ENCODE data around the gene ATF7.
"Not testable (repeated sequence)": the region's sequence is repeated elsewhere in the genome, so short reads cannot be mapped to it uniquely, and the experiment has no call there.

ATF7 gene

DNA sequence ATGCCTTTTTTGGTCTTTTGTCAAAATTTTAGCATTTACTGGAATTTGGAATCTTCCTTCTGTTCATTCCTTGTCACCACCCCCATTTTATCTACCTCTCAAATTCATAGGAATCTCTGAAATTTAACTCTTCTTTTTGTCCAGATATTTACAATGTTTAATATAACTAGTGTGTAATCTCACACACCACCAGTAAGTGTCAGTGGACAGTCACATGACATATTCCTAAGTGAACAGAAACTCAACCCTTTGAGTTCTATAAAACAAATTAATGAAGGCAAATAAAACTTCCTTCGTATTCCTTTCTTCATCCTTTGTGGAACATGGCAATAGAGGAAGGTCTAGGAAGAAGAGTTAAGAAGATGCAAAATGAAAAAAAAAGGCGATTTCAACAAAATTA, 26.6 kb downstream of the ATF7 start:
- in situ Hi-C loops (cut with MboI; ENCODE audit: low sequenced_read_pairs): no loop called here

DNA sequence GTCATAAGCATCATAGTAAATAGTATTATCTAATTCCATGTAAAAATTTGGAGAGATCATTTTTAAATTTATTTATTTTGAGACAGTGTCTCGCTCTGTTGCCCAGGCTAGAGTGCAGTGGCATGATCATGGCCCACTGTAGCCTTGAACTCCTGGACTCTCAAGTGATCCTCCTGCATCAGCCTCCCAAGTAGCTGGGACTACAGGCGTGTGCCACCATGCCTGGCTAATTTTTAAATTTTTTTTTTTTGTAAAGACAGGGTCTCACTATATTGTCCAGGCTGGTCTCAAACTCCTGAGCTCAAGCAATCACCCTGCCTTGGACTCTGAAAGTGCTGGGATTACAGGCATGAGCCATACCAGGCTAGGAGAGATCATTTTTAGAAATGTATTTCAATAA, 27.2 kb downstream of the ATF7 start:
- in situ Hi-C loops (cut with MboI; ENCODE audit: low sequenced_read_pairs): not testable (repeated sequence)

DNA sequence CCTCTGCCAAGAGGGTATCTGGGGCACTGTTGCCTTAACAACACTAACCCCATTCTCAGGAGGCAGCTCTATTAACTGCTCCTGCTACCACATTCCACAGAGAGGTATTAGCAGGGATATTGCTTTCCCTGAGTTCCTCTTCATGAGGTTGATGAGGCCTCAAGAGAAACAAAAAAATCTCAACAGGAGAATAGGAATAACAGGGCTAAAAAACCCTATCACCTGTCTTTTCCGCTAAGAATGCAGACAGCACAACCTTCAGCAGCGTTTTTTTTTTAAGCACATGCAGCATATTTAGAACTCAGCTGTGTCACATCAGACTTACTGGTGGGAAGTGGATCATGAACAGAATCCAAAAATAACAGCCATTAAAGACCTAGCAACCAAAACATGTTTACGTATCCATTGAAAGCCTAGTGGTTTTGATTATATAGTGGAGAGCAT, 29.2 kb downstream of the ATF7 start:
- in situ Hi-C loops (cut with MboI; ENCODE audit: low sequenced_read_pairs): no loop called here

DNA sequence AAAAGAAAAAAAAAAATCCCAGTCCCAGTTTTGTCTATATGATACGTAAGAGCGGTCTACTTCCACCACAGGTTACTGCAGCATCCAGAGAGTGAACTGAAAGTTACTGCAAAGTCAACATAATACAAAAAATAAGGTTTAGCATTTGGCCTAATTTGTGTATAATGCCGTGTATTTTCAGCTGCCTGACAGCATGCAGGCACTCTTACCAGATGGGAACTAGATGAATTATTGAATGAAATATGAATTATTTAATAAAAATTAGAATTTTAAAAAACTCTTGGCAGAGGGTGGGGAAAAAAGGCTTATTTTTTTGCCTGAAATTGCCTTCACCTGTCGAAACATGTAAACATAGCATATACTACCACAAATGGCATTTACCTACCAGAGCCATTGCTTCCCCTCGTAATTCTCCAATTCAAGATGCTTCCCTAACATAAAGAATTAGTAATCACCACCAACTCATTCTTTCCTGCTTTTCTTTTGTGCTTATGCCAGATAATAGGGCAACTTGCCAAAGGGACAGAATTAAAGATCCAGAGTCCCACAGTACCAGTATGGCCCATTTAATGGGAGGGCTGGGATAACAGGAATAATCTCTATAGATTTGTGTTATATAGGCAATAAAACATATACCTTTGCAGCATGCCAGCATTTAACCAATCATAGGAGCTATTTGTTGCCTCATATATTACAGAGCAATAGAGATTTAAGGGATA, 31.1 kb downstream of the ATF7 start:
- in situ Hi-C loops (cut with MboI; ENCODE audit: low sequenced_read_pairs): no loop called here

DNA sequence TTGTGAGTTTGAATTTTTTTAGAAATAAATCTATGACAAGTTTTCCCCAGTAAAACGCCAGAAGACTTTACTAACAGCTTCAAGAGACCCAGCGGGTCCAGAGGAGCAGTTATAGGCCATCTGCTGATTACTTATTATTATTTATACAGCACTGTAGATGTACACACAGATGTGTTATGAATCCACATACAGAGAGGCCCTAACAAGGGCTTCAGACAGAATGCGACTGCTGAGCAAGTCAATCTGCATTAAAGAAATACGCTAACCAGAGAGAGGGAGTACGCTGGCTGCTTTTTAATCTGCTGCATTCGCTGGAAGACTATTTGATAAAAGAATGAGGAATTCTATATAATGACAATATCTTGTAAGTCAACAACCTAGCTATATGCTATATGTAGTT, 32.5 kb downstream of the ATF7 start:
- in situ Hi-C loops (cut with MboI; ENCODE audit: low sequenced_read_pairs): no loop called here

DNA sequence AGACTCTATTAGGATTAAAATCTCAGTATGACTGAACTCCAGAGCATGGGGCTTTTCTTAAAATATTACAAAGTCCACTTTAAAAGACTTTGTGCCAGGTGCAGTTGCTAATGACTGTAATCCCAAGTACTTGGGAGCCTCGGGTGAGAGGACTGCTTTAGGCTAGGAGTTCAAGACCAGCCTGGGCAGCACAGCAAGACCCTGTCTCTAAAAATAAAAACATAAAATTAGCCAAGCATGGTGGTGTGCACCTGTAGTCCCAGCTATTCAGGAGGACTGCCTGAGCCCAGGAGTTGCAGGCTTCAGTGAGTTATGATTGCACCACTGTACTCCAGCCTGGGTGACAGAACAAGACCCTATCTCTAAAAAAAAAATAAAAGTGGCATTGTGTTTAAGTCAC, 33.2 kb downstream of the ATF7 start:
- in situ Hi-C loops (cut with MboI; ENCODE audit: low sequenced_read_pairs): no loop called here

DNA sequence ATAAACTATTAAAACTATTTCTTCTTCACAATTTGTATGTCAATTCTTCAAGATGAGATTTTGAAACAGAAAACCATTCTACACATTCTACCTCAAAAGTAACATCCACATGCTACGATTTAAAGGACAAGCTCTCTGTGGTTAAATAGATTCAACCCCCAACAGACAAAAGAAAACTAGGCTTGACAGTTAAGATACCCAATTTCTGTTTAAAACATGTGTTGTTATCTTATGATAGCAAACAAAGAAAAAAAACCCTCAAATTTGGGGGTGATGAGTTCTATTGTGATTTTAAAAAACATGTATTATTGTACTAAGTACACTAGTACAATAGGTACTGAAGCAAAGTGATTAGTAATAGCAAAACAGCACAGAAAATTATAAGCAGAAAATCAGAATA, 33.8 kb downstream of the ATF7 start:
- in situ Hi-C loops (cut with MboI; ENCODE audit: low sequenced_read_pairs): no loop called here

DNA sequence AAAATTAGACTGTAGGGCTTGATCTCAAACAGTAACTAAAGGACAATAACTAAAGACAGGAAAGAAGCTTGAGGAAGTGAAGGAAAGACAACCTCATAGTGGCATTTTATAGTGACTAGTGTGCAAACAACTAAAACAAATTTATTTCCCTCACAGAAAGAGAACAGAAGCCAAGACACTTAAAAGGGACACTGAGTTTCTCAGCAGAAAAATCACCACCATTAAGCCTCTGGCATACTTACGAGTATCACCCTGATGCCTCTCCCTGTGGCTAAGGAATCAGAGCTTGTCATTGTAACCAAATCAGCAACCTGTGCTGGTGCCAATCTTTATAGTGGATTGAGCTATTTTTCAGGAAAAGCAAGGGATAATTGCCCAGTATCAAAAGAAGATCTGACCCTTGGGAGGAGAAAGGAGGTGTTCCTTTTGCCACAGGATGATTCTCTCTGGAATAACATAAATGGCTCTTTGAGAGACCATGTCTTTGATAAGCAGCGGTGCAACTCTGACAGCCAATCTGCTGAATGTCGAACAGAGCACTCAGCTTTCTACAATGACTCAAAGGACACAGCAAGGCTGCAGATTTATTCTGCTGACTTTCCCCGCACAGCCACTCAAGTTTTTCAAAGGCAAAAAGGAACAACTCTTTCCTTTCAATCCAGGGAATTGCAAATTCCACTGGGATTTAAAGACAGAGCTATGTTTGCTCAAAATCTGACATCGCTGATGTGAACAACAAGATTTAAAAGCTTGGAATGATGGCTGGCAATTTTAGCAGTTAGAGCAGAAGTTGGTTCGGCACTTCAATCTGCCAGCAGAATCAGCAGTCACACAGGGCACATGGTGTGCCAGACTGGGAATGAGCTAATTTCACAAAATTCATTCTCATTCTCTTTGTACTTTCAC, 34.6 kb downstream of the ATF7 start:
- in situ Hi-C loops (cut with MboI; ENCODE audit: low sequenced_read_pairs): no loop called here

DNA sequence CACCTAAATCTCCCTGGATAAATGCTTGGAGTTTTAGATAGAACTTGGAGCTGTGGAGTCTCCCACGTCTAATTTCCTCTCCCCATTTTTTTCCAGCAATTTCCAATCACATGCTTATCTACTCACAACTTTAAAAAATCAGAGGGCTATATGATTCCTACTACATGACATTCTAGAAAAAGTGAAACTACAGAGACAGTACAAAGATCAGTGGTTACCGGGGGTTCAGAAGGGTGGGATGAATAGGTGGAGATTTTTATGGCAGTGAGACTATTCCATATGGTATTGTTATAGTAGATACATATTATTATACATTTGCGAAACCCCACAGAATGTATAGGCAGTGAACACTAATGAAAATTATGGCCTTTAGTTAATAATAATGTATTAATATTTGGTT, 35.5 kb downstream of the ATF7 start:
- in situ Hi-C loops (cut with MboI; ENCODE audit: low sequenced_read_pairs): no loop called here

DNA sequence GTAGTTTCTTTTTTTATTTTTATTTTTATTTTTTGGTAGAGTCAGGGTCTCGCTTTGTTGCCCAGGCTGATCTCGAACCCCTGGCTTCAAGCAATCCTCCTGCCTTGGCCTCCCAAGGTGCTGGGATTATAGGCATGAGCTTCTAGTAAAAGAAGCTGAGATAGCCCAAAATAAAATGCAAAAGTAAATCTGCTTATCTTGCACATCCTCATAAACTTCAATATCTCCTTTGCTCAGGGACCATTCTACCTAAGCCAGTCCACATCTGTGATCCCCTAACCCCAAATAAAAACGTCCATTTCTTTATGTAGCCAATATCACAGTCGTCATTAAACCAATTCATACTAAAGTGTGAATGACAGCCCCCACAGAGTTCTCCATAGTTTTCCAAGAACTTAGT, 36.3 kb downstream of the ATF7 start:
- in situ Hi-C loops (cut with MboI; ENCODE audit: low sequenced_read_pairs): no loop called here

DNA sequence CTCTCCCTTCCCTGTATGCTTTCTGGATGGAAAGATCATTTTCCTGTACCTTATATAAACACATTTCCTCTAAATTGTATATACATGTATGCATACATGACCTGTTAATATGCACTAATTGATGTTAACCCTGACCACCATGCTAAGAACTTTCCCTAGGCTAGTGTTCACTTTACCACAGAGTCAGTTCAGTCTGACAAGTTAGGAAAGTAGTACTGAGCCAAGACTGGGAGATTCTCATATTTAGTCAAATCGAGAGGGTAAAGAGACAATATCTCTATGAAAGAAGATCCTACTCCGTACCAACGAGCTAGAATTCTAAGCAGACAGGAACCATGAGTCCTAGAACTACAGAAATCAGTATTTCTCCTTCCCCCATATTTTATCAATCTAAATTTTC, 36.8 kb downstream of the ATF7 start:
- in situ Hi-C loops (cut with MboI; ENCODE audit: low sequenced_read_pairs): no loop called here

DNA sequence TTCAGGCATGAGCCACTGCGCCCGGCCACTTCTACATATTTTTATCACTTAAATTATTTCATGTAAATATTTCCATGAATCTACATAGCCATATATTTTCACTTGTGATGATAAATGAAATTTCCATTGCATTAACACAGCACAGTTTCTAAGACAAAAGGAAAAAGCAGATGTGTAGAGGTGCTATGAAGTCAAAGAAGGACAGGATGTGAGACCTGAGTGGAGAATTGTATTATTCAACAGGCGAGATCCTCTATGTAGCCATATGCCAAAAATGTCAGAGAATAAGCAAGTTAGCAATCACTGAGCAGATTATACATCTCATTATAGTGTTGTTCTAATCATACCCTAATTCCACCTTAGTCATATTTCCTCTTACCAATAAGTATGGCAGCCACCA, 38.1 kb downstream of the ATF7 start:
- in situ Hi-C loops (cut with MboI; ENCODE audit: low sequenced_read_pairs): no loop called here

DNA sequence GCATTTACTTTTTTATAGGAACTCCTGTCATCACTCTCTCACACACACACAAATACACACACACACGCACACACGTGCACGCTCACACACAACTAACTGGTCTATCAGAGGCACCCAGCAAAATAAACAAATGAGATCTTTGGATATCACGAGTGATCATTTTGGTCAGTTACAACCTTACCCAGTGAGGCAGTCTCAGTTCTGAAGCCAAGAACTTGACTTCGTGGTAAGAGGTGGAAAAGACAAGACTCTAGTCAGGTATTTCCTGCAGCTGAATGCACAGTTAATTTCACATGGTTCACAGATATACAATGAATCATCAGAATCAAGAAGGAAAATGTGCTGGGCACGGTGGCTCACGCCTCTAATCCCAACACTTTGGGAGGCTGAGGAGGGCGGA, 39.4 kb downstream of the ATF7 start:
- in situ Hi-C loops (cut with MboI; ENCODE audit: low sequenced_read_pairs): no loop called here

DNA sequence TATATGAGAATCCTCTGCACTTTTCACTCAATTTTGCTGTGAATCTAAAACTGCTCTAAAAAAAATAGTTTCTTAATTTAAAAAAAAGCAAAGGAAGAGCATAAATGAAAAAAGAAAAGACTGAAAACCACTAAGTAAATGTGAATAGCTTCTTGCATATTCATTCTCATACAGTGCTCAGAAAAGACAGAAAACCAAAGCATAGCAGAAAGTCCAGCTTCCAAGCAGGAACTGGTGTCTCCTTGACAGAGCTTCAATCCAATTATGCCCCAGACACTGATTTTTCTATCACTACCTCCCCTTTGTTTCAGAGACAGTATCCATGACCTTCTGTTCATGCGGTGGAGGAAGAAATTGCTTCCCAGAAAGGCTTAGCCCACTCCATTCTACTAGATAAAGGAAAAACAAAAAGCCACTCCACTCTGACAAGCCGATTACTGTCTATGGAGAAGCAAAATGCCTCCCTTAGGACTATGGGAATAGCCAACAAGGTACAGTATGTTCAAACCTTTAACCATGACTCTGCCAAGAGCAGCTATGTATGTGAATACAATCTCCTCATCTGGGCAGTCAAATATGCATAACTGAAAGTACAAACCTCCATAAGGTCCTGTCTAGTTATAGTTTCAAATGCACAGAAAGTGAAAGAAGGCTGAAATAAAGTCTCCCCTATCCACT, 40.6 kb downstream of the ATF7 start:
- in situ Hi-C loops (cut with MboI; ENCODE audit: low sequenced_read_pairs): no loop called here

DNA sequence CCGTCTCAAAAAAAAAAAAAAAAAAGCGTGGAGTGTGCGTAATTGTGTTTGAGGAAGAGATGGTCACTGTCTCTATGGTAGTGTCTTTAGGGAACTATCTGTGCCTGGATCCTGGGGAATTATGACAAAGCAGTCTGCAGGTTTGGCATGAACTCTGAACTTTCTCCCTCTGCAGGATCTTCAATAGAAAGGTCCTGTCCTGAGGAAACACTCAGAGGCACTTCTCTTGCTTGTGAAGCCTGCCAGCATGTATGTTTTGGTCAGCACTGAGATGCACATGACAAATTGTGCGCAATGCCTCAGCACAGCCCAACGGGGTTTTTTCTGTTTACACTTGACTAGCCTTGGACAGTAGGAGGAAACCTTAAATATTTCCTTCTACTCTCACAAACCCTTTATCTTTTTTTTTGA, 46.6 kb downstream of the ATF7 start:
- in situ Hi-C loops (cut with MboI; ENCODE audit: low sequenced_read_pairs): no loop called here

DNA sequence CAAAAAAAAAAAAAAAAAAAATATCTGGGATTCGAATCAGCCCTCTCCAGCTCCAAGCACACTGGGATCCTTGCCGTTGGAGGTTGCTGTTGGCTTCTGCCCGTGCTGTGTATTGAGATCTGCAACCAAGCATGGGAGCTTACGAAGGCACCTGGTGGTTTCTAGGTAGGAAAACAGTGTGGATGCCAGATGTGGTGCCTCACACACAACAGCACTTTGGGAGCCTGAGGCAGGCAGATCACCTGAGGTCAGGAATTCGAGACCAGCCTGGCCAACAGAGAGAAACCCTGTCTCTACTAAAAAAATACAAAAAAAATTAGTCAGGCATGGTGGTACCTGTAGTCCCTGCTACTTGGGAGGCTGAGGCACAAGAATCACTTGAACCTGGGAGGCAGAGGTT, 47.4 kb downstream of the ATF7 start:
- in situ Hi-C loops (cut with MboI; ENCODE audit: low sequenced_read_pairs): no loop called here

DNA sequence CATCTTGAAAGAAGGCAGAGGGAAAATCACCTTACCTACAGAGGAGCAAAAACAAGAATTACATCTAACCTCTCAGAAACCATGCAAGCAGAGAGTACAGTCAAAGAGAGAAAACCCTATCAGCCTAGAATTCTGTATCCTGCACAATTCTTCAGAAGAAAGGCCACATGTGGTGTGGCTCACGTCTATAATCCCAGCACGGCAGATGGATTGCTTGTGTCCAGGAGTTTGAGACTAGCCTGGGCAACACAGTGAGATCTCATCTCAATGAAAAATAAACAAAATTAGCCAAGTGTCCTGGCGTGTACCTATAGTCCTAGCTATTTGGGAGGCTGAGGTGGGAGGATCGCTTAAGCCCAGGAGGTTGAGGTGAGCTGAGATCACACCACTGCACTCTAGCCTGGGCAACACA, 48.2 kb downstream of the ATF7 start:
- in situ Hi-C loops (cut with MboI; ENCODE audit: low sequenced_read_pairs): no loop called here

DNA sequence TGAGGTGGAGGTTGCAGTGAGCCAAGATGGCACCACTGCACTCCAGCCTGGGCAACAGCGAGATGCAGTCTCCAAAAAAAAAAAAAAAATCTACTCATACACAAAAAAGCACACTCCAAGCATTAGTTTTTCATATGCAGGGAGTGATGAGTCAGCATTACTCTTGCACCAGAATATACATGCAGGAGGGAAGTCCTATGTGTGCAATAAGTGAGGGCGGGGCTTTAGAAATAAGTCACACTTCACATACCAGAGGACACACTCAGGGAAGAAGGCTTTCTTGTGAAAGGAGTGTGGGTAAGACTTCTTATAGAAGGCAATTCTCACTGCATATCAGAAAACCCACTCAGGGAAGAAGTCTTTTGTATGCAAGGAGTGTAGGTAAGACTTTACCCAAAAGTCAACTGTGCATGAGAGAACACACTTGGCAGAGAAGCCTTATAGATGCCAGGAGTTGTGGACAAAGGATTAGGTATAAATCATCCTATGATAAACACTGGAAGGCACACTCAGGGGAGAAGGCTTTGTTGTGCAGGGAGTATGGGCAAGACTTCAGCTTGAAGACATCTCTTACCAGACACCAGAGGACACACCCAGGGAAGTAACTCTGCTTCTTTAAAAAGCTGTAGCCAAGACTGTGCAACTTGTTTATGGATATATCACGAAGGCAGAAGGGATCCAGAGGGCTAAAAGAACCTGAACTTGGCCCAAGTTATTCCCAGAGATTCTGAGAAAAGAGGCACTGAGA, 50.5 kb downstream of the ATF7 start:
- in situ Hi-C loops (cut with MboI; ENCODE audit: low sequenced_read_pairs): no loop called here

DNA sequence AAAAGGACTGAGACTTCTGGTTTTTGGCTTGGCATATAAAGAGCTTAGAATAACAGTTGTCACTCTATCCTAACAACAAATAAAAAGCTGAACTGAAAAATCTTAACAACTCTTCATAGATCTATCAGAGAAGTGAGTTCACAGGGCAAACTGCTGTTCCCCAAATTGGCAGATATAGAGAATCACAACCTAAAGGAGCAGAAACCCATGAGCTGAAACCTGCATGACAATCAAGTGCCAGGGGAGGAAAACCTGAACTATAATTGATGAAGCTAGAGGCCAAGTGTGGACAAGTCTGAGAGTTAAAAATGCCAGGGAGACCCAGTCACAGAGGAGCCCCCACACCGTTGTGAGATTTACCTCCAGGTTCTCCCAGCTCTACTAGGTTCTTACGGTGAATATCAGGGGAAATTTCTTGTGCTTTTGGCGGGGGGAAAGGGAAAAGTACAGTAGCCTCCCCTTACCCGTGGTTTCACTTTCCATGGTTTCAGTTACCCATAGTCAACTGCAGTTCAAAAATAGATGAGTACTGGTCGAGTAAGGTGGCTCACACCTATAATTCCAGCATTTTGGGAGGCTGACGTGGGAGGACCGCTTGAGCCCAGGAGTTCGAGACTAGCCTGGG, 53.9 kb downstream of the ATF7 start:
- in situ Hi-C loops (cut with MboI; ENCODE audit: low sequenced_read_pairs): no loop called here

DNA sequence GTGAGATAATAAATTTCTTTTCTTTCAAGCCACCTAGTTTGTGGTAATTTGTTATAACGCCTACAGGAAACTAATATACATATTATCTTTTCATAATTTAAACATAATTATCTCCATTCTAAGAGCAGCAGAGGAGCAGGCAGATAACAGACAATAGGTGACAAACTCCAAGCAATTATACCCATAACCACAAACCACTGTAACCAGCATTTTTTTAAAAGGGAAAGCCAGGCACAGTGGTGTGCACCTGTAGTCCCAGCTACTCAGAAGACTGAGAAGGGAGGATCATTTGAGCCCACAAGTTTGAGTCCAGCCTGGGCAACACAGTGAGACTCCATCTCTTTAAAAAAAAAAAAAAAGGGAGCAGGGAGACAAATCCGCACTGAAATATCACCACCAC, 54.9 kb downstream of the ATF7 start:
- in situ Hi-C loops (cut with MboI; ENCODE audit: low sequenced_read_pairs): no loop called here

Data from HL-60/S4 (cell line).